Panc1 (cell line): Measurements from ENCODE around the gene HIPK2. TPM values are rescaled to one million over a fixed set of nuclear protein-coding genes. Genes with fewer than 3 reads are reported as not detected.

Source experiments
- ATAC-seq: fragments of 200-7000 bp; cut with Tn5 transposase; 2 replicates; pipeline ENCODE4 v1.9.1; 2020; ENCODE audit warnings: mild to moderate bottlenecking, moderate library complexity
- BruUV-seq: library from RNA; stranded (reverse); fragments of 400-500 nt; replicated peaks from 2 replicates; lab custom pipeline; 2021; lab: Mats Ljungman, UMichigan
- CTCF ChIA-PET: fragments of 300-600 bp; sonication (Branson Sonifier 250); formaldehyde crosslinking; loops from one replicate; lab custom pipeline; 2022; ENCODE audit warnings: antibody characterized with exemption; lab: Charles Lee
- POLR2A ChIA-PET: fragments of 300-600 bp; sonication (Branson Sonifier 250); formaldehyde crosslinking; loops from one replicate; lab custom pipeline; 2022; ENCODE audit warnings: antibody characterized with exemption; lab: Charles Lee
- DNase-seq: peaks from one replicate; pipeline ENCODE4 v3.0.0-alpha.2; 2010; ENCODE audit warnings: low read depth, low spot score
- H3K27ac ChIP-seq: 2 replicates; pipeline ENCODE4 v1.5.1; 2011; ENCODE audit warnings: mild to moderate bottlenecking, low read length, inconsistent platforms
- H3K27me3 ChIP-seq: fragments of 200-500 bp; sonication (Bioruptor generic); 2 replicates; pipeline ENCODE4 v1.6.0; 2014; ENCODE audit warnings: low read length, inconsistent platforms; ENCODE audit not compliant: control insufficient read depth, insufficient read depth
- H3K36me3 ChIP-seq: fragments of 200-500 bp; sonication (Bioruptor generic); 2 replicates; pipeline ENCODE4 v1.5.1; 2014; ENCODE audit warnings: inconsistent platforms, mild to moderate bottlenecking, low read length, moderate library complexity; ENCODE audit not compliant: control insufficient read depth, insufficient read depth
- H3K4me1 ChIP-seq: 2 replicates; pipeline ENCODE4 v1.5.1; 2011; ENCODE audit warnings: inconsistent platforms, mild to moderate bottlenecking, low read length, moderate library complexity; ENCODE audit not compliant: control insufficient read depth, insufficient read depth
- H3K4me3 ChIP-seq, 2 experiments: 2 replicates each; pipeline ENCODE4 v1.5.1; 2011 to 2012; ENCODE audit warnings: low read depth in 2 of 2, low read length in 2 of 2, mild to moderate bottlenecking in 2 of 2, inconsistent platforms in 1 of 2, moderate library complexity in 1 of 2
- H3K9me3 ChIP-seq: fragments of 200-500 bp; sonication (Bioruptor generic); 2 replicates; pipeline ENCODE4 v1.5.1; 2014; ENCODE audit warnings: low read depth, mild to moderate bottlenecking, inconsistent platforms, low read length, moderate library complexity; ENCODE audit not compliant: control insufficient read depth, insufficient read depth
- POLR2AphosphoS5 ChIP-seq: IDR thresholded peaks from 2 replicates; pipeline ENCODE4 v1.6.1; 2012; ENCODE audit warnings: mild to moderate bottlenecking, low read depth, low read length, moderate library complexity
- SIN3A ChIP-seq: IDR thresholded peaks from 2 replicates; pipeline ENCODE4 v1.6.1; 2012; ENCODE audit warnings: low read depth, mild to moderate bottlenecking, low read length, moderate library complexity, borderline replicate concordance; ENCODE audit not compliant: insufficient read depth
- TCF7L2 ChIP-seq: IDR thresholded peaks from 2 replicates; pipeline ENCODE4 v1.6.1; 2011; ENCODE audit warnings: mild to moderate bottlenecking, low read depth, low read length, inconsistent platforms
- in situ Hi-C: cut with HindIII; loops from 2 replicates; pipeline ENCODE4 v1.10.0; 2016; ENCODE audit warnings: low sequenced_read_pairs, low pct_unique_long_range_greater_than_20kb
- intact Hi-C: fragments of 100-400 bp; cut with micrococcal nuclease; formaldehyde crosslinking; loops from one replicate; pipeline ENCODE4 v1.10.0; 2022; ENCODE audit not compliant: unreplicated experiment
- total RNA-seq: library from RNA; stranded (reverse); gene quantifications from one replicate; pipeline ENCODE4 v1.2.1, GENCODE V29; 2021; ENCODE audit not compliant: unreplicated experiment
- TF ChIP-seq, protein P1 (sequence below): fragments of 450-650 bp; IDR thresholded peaks from 2 replicates; pipeline ENCODE4 v1.5.1; 2017; ENCODE audit warnings: mild to moderate bottlenecking
- TF ChIP-seq, protein P2 (sequence below), 2 experiments: IDR thresholded peaks; 2 replicates each; pipeline ENCODE4 v1.6.1; 2011 to 2012; ENCODE audit warnings: low read depth in 2 of 2, control low read depth in 1 of 2, low read length in 1 of 2, mild to moderate bottlenecking in 1 of 2, moderate library complexity in 1 of 2; ENCODE audit not compliant: insufficient read depth in 1 of 2

Gene HIPK2
- total RNA-seq, 1 experiment from 2014 or later, result 34.1 TPM

DNA sequence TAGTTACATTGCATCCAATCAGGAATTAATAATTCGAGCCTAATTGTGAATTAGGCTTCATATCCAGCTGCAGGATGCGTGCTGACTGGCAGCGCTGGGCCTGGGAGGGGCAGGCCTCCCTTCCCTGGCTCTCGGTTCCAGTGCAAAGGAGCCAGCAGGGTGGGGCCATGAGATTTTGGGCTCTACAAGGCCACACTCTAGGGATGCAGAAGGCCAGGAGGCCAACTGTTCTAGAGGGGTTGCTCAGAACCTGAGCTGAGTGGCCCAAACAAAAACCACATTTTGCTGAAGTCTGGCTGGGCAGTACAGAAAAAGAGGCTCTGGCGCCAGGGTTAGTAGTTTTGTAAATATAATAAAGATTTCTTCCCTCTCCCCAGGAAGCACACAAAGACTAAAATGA, 182.0 kb downstream of the HIPK2 start:
- no peak for TF ChIP-seq SIN3A
- TF ChIP-seq, protein P1, sequence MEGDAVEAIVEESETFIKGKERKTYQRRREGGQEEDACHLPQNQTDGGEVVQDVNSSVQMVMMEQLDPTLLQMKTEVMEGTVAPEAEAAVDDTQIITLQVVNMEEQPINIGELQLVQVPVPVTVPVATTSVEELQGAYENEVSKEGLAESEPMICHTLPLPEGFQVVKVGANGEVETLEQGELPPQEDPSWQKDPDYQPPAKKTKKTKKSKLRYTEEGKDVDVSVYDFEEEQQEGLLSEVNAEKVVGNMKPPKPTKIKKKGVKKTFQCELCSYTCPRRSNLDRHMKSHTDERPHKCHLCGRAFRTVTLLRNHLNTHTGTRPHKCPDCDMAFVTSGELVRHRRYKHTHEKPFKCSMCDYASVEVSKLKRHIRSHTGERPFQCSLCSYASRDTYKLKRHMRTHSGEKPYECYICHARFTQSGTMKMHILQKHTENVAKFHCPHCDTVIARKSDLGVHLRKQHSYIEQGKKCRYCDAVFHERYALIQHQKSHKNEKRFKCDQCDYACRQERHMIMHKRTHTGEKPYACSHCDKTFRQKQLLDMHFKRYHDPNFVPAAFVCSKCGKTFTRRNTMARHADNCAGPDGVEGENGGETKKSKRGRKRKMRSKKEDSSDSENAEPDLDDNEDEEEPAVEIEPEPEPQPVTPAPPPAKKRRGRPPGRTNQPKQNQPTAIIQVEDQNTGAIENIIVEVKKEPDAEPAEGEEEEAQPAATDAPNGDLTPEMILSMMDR, result no peak
- TF ChIP-seq, protein P2, sequence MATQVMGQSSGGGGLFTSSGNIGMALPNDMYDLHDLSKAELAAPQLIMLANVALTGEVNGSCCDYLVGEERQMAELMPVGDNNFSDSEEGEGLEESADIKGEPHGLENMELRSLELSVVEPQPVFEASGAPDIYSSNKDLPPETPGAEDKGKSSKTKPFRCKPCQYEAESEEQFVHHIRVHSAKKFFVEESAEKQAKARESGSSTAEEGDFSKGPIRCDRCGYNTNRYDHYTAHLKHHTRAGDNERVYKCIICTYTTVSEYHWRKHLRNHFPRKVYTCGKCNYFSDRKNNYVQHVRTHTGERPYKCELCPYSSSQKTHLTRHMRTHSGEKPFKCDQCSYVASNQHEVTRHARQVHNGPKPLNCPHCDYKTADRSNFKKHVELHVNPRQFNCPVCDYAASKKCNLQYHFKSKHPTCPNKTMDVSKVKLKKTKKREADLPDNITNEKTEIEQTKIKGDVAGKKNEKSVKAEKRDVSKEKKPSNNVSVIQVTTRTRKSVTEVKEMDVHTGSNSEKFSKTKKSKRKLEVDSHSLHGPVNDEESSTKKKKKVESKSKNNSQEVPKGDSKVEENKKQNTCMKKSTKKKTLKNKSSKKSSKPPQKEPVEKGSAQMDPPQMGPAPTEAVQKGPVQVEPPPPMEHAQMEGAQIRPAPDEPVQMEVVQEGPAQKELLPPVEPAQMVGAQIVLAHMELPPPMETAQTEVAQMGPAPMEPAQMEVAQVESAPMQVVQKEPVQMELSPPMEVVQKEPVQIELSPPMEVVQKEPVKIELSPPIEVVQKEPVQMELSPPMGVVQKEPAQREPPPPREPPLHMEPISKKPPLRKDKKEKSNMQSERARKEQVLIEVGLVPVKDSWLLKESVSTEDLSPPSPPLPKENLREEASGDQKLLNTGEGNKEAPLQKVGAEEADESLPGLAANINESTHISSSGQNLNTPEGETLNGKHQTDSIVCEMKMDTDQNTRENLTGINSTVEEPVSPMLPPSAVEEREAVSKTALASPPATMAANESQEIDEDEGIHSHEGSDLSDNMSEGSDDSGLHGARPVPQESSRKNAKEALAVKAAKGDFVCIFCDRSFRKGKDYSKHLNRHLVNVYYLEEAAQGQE (IDR thresholded peaks at IDR 0.05; ENCODE audit: insufficient read depth in 1 of 2, low read depth in 2 of 2, low read length in 1 of 2), result no peak
- TF ChIP-seq POLR2AphosphoS5, result no peak
- no peak for TF ChIP-seq TCF7L2
- H3K36me3 ChIP-seq, result peaks cover 4% of the 10 kb centered on the region
- CTCF ChIA-PET, result no interaction called here

GRCh38 chr7:139594911-139595476, 182.8 kb downstream of the HIPK2 start:
- CTCF ChIA-PET, result interaction anchor here (0.6 to 0.7 kb wide), 2 partner anchors 13 to 170 kb away, joined by 4 read pairs; no protein-coding TSS in a partner anchor
- peaks cover 4% of the 10 kb centered on the region for H3K36me3 ChIP-seq
- no TSS peak for BruUV-seq

More for the DNA sequence above, 182.0 kb downstream of the HIPK2 start:
- no peak for DNase-seq
- intact Hi-C loops (no loop called here), in situ Hi-C loops (no loop called here)
- Histone ChIP-seq H3K9me3 (no peaks in the 10 kb centered on the region), H3K4me1 (no peaks in the 10 kb centered on the region), H3K27me3 (no peaks in the 10 kb centered on the region), H3K27ac (no peak overlapping the region), H3K4me3 (no peak overlapping the region)
- no peak for ATAC-seq
- POLR2A ChIA-PET, result no interaction called here
- BruUV-seq, result no TSS peak

GRCh38 chr7:139594090-139594489, 183.7 kb downstream of the HIPK2 start:
- Histone ChIP-seq H3K4me1 (no peaks in the 10 kb centered on the region), H3K9me3 (no peaks in the 10 kb centered on the region), H3K4me3 (no peak overlapping the region), H3K27me3 (no peaks in the 10 kb centered on the region), H3K27ac (no peak overlapping the region), H3K36me3 (peaks cover 4% of the 10 kb centered on the region)
- BruUV-seq, result no TSS peak
- ATAC-seq, result no peak
- ChIA-PET CTCF (interaction anchor here (0.7 kb wide), 1 partner anchor 12 kb away, joined by 4 read pairs; no protein-coding TSS in a partner anchor), POLR2A (no interaction called here)
- intact Hi-C loops (no loop called here), in situ Hi-C loops (no loop called here)
- TF ChIP-seq, protein P1, result no peak
- TF ChIP-seq TCF7L2 (no peak), SIN3A (no peak), POLR2AphosphoS5 (no peak)
- TF ChIP-seq, protein P2 (IDR thresholded peaks at IDR 0.05; ENCODE audit: insufficient read depth in 1 of 2, low read depth in 2 of 2, low read length in 1 of 2), result no peak
- no peak for DNase-seq

More at GRCh38 chr7:139594911-139595476, 182.8 kb downstream of the HIPK2 start:
- no peak overlapping the region for H3K4me3 ChIP-seq
- intact Hi-C loops, result no loop called here
- in situ Hi-C loops, result no loop called here
- no peaks in the 10 kb centered on the region for H3K4me1 ChIP-seq
- no peak for TF ChIP-seq SIN3A
- H3K27ac ChIP-seq, result no peak overlapping the region
- H3K27me3 ChIP-seq, result no peaks in the 10 kb centered on the region
- ATAC-seq (no peak), DNase-seq (no peak)
- POLR2A ChIA-PET, result no interaction called here
- no peaks in the 10 kb centered on the region for H3K9me3 ChIP-seq
